ENCODE results near the gene CACNB4.

GRCh38 chr2:152012697-152013096, 86.1 kb downstream of the CACNB4 start:
- TF ChIP-seq CTCF (IDR thresholded peaks at IDR 0.05; ENCODE audit: low read depth, low read length) = no peak
- TF ChIP-seq MAX (IDR thresholded peaks at IDR 0.05; ENCODE audit: low read depth, low read length) = no peak
- no peak for TF ChIP-seq MYC (IDR thresholded peaks at IDR 0.05; ENCODE audit: low read depth, low read length)
- TF ChIP-seq POLR2A (IDR thresholded peaks at IDR 0.05; ENCODE audit: extremely low read depth, insufficient read length) = no peak

All from NB4 (cell line).